ENCODE results near the gene UGT1A9. TPM values are rescaled to one million over a fixed set of nuclear protein-coding genes. Genes with fewer than 3 reads are reported as not detected.

The UGT1A9 gene
- total and polyA plus RNA-seq, 2 of the 13 experiments (the other 11 are each of a cell fraction or from before 2014, with no cell fraction given), result 0.07 TPM; not detected in 1

DNA sequence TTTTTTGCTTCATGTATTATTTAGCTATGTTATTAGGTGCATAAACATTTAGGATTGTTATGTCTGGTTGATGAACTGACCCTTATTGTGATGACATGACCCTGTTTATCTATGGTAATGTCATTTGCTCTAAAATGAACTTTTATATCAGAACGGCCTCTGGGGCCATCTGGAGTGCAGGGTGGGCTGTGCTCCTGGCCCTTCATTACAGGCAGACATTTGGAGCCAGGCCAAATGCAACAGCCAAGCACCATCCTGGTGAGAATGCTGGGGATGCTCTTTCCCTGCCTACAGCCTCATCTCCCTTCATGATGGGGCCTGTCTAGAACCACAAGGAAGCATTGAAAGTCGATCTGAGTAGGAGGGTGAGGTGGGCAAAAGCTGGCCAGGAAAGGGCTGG lies 144.6 kb downstream of the UGT1A9 start:
- 16% methylated on average over 2 of the region's 2 CpGs for WGBS (ENCODE audit: low lambda C conversion rate)
- CTCF ChIA-PET (ENCODE audit: low intra/inter-chr PET ratio, low total read pairs), result no interaction called here
- no peak overlapping the region for H2AFZ ChIP-seq (ENCODE audit: low read length)

DNA sequence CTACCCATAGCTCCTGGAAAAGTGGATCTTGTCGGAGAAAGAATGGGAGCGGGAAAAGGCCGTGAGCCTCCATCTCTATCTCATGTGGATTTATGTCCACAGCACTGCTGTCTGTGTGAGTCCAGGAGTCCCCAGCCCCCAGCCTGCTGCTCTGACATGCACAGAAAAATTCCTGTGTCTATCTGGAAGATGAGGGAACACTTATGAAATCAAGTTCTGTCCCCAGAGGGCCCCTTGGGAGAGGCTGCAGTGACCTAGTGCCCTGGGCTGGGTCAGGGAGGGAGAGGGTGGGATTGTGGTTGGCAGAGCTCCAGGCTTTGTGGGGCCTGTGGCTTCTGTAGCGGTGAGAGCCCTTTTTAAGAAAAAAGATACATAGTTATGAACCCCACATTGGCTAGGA lies 145.1 kb downstream of the UGT1A9 start:
- POLR2A ChIA-PET, result no interaction called here
- H3K27ac ChIP-seq (ENCODE audit: extremely low read length, insufficient read depth, low read length), result no peak overlapping the region
- intact Hi-C loops (cut with micrococcal nuclease; ENCODE audit: unreplicated experiment), result no loop called here
- no peaks in the 10 kb centered on the region for H3K36me3 ChIP-seq (replicated peaks in 1 of 2; ENCODE audit: control insufficient read depth in 1 of 2, insufficient read depth in 2 of 2, low read length in 2 of 2)
- no peak overlapping the region for H2AFZ ChIP-seq (ENCODE audit: low read length)
- H3K4me2 ChIP-seq (ENCODE audit: low read depth, low read length), result no peak overlapping the region
- H3K9ac ChIP-seq (ENCODE audit: insufficient read depth, low read depth, low read length), result no peak overlapping the region
- BruUV-seq (replicated peaks), result no TSS peak
- in situ Hi-C loops (cut with HindIII; ENCODE audit: extremely low pct_ligation_motif_present, low pct_unique_long_range_greater_than_20kb), result no loop called here
- WGBS (ENCODE audit: low lambda C conversion rate), result 31% methylated on average over 4 of the region's 4 CpGs
- FAIRE-seq, result no peak
- CTCF ChIA-PET (ENCODE audit: low intra/inter-chr PET ratio, low total read pairs), result no interaction called here
- TF ChIP-seq SALL1 (CRISPR knock-in tag; IDR thresholded peaks at IDR 0.05) (no peak), ZNF30 (CRISPR knock-in tag; IDR thresholded peaks at IDR 0.05) (no peak), ZNF841 (CRISPR knock-in tag; IDR thresholded peaks at IDR 0.05; ENCODE audit: borderline replicate concordance) (no peak), NONO (IDR thresholded peaks at IDR 0.05) (no peak), NONO (CRISPR knock-in tag; conservative IDR thresholded peaks at IDR 0.05) (no peak), REPIN1 (CRISPR knock-in tag; IDR thresholded peaks at IDR 0.05; ENCODE audit: borderline replicate concordance, low read depth) (no peak), SUZ12 (IDR thresholded peaks at IDR 0.05; ENCODE audit: low read depth, low read length) (no peak), ZSCAN22 (CRISPR knock-in tag; IDR thresholded peaks at IDR 0.05) (no peak), TOPORS (CRISPR knock-in tag; IDR thresholded peaks at IDR 0.05) (no peak)
- TF ChIP-seq, protein P1, sequence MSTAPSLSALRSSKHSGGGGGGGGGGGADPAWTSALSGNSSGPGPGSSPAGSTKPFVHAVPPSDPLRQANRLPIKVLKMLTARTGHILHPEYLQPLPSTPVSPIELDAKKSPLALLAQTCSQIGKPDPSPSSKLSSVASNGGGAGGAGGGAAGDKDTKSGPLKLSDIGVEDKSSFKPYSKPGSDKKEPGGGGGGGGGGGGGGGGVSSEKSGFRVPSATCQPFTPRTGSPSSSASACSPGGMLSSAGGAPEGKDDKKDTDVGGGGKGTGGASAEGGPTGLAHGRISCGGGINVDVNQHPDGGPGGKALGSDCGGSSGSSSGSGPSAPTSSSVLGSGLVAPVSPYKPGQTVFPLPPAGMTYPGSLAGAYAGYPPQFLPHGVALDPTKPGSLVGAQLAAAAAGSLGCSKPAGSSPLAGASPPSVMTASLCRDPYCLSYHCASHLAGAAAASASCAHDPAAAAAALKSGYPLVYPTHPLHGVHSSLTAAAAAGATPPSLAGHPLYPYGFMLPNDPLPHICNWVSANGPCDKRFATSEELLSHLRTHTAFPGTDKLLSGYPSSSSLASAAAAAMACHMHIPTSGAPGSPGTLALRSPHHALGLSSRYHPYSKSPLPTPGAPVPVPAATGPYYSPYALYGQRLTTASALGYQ (CRISPR knock-in tag; IDR thresholded peaks at IDR 0.05), result no peak
- H3K9me3 ChIP-seq (ENCODE audit: low read length), result no peaks in the 10 kb centered on the region
- peaks cover 7 to 34% of the 10 kb centered on the region in 2 experiments; a peak in 4 of 5 replicates for H3K27me3 ChIP-seq (ENCODE audit: control insufficient read depth in 1 of 2, insufficient read depth in 2 of 2, low read length in 2 of 2)
- no peaks in the 10 kb centered on the region for H4K20me1 ChIP-seq (ENCODE audit: insufficient read depth, low read length)
- no peak for ATAC-seq
- H3K79me2 ChIP-seq (ENCODE audit: insufficient read depth, low read length), result no peaks in the 10 kb centered on the region
- DNase-seq (ENCODE audit: low spot score), result no peak
- peaks cover 23% of the 10 kb centered on the region for H3K4me1 ChIP-seq (ENCODE audit: insufficient read depth, low read length)
- H3K4me3 ChIP-seq (replicated peaks in 1 of 3; ENCODE audit: insufficient read depth in 1 of 3, low read depth in 2 of 3, low read length in 3 of 3), result no peak overlapping the region

More for the DNA sequence above, 144.6 kb downstream of the UGT1A9 start:
- POLR2A ChIA-PET, result no interaction called here
- TF ChIP-seq HOXA9 (CRISPR knock-in tag; IDR thresholded peaks at IDR 0.05; ENCODE audit: borderline replicate concordance) (no peak), TAF15 (IDR thresholded peaks at IDR 0.05; ENCODE audit: low read depth, low read length, poor library complexity, severe bottlenecking) (no peak), PCBP2 (optimal IDR thresholded peaks at IDR 0.05; ENCODE audit: low read depth, low read length, poor library complexity, severe bottlenecking) (no peak), ETV5 (CRISPR knock-in tag; IDR thresholded peaks at IDR 0.05; ENCODE audit: borderline replicate concordance) (no peak), KDM6A (CRISPR knock-in tag; IDR thresholded peaks at IDR 0.05; ENCODE audit: low read depth) (no peak), CHCHD3 (CRISPR knock-in tag; IDR thresholded peaks at IDR 0.05) (no peak), SKI (IDR thresholded peaks at IDR 0.05; ENCODE audit: partially characterized antibody) (no peak), PRMT3 (CRISPR knock-in tag; IDR thresholded peaks at IDR 0.05; ENCODE audit: borderline replicate concordance, low read depth) (no peak), PAX8 (CRISPR knock-in tag; IDR thresholded peaks at IDR 0.05; ENCODE audit: borderline replicate concordance) (no peak)
- TF ChIP-seq, protein P2, sequence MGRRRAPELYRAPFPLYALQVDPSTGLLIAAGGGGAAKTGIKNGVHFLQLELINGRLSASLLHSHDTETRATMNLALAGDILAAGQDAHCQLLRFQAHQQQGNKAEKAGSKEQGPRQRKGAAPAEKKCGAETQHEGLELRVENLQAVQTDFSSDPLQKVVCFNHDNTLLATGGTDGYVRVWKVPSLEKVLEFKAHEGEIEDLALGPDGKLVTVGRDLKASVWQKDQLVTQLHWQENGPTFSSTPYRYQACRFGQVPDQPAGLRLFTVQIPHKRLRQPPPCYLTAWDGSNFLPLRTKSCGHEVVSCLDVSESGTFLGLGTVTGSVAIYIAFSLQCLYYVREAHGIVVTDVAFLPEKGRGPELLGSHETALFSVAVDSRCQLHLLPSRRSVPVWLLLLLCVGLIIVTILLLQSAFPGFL (CRISPR knock-in tag; IDR thresholded peaks at IDR 0.05), result no peak
- no peak overlapping the region for H3K27ac ChIP-seq (ENCODE audit: extremely low read length, insufficient read depth, low read length)
- H3K9me3 ChIP-seq (ENCODE audit: low read length), result no peaks in the 10 kb centered on the region
- no peaks in the 10 kb centered on the region for H3K36me3 ChIP-seq (replicated peaks in 1 of 2; ENCODE audit: control insufficient read depth in 1 of 2, insufficient read depth in 2 of 2, low read length in 2 of 2)
- in situ Hi-C loops (cut with HindIII; ENCODE audit: extremely low pct_ligation_motif_present, low pct_unique_long_range_greater_than_20kb), result no loop called here
- BruUV-seq (replicated peaks), result no TSS peak
- no peak overlapping the region for H3K4me2 ChIP-seq (ENCODE audit: low read depth, low read length)
- no peaks in the 10 kb centered on the region for H4K20me1 ChIP-seq (ENCODE audit: insufficient read depth, low read length)
- intact Hi-C loops (cut with micrococcal nuclease; ENCODE audit: unreplicated experiment), result no loop called here
- peaks cover 23% of the 10 kb centered on the region for H3K4me1 ChIP-seq (ENCODE audit: insufficient read depth, low read length)
- DNase-seq (ENCODE audit: low spot score) (no peak), ATAC-seq (no peak), FAIRE-seq (no peak)
- H3K4me3 ChIP-seq (replicated peaks in 1 of 3; ENCODE audit: insufficient read depth in 1 of 3, low read depth in 2 of 3, low read length in 3 of 3), result no peak overlapping the region
- H3K27me3 ChIP-seq (ENCODE audit: control insufficient read depth in 1 of 2, insufficient read depth in 2 of 2, low read length in 2 of 2), result peaks cover 6 to 34% of the 10 kb centered on the region in 2 experiments; a peak in 4 of 5 replicates
- H3K9ac ChIP-seq (ENCODE audit: insufficient read depth, low read depth, low read length), result no peak overlapping the region
- H3K79me2 ChIP-seq (ENCODE audit: insufficient read depth, low read length), result no peaks in the 10 kb centered on the region
